Measurements from ENCODE around the gene SAMD5. TPM values are rescaled to one million over a fixed set of nuclear protein-coding genes. Genes with fewer than 3 reads are reported as not detected.

SAMD5 gene
- total and polyA plus RNA-seq, 8 donors, result 10.5 to 30.3 (median 26.0) TPM

DNA sequence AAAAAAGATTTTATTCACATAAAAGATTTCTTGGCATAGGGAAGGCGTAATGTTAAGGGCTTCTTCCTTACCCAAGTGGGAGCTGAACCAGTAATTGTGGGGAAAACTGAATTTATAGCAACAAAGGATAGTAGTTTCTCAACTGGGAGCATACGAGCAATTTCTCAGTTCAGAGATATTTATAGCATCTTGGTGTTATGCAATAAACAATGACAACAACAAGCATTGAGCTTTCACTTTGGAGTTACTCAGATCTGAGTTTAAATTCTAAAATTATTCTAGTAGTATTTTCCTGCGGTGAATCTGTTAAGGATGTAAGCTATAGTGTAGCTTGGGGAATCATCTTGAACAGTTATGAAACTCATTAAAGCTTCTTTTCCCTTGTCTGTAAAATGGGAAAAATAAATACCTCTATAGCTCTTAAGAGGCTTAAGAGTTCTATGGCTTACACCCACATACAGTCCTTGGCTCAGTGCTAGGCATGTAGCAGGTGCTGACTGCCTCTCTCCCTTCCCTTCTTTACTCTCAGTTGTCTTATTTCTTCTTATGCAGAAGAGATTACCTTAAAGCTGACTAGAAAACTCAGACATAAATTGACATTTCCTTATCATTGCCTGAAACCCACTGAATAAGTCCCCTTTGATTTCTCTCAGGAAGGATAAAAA, 58.8 kb downstream of the SAMD5 start:
- Histone ChIP-seq H3K27ac (no peak overlapping the region), H3K4me3 (no peak overlapping the region), H3K36me3 (no peaks in the 10 kb centered on the region), H3K27me3 (no peaks in the 10 kb centered on the region), H3K9me3 (no peaks in the 10 kb centered on the region), H3K4me1 (peaks cover 0 to 4% of the 10 kb centered on the region in 2 donors)
- ATAC-seq, result peak; percentile 84
- TF ChIP-seq, protein P1, sequence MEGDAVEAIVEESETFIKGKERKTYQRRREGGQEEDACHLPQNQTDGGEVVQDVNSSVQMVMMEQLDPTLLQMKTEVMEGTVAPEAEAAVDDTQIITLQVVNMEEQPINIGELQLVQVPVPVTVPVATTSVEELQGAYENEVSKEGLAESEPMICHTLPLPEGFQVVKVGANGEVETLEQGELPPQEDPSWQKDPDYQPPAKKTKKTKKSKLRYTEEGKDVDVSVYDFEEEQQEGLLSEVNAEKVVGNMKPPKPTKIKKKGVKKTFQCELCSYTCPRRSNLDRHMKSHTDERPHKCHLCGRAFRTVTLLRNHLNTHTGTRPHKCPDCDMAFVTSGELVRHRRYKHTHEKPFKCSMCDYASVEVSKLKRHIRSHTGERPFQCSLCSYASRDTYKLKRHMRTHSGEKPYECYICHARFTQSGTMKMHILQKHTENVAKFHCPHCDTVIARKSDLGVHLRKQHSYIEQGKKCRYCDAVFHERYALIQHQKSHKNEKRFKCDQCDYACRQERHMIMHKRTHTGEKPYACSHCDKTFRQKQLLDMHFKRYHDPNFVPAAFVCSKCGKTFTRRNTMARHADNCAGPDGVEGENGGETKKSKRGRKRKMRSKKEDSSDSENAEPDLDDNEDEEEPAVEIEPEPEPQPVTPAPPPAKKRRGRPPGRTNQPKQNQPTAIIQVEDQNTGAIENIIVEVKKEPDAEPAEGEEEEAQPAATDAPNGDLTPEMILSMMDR (IDR thresholded peaks at IDR 0.05), result no peak
- DNase-seq, result peak in 1 of 4 donors; percentile 36
- intact Hi-C loops (cut with DNase I), result no loop called here

DNA sequence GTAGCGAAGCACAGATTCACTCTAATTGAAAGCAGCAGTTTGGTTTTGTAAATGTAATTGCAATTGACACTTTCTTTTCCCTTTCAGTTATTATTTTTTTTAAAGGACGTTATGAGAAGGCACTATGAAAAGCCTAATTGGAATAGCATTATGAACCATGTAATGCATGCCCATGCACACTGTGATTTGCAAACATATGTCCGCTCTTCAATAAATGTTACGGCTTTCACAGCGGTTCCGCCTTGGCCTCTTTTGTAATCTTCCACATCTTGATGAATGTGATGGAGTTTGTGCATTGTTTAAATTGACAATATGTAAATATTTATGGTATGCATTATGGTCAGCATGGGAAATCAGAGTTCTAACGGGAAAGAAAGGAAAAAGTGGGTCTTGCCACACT, 61.3 kb downstream of the SAMD5 start:
- ATAC-seq, result no peak
- H3K36me3 ChIP-seq, result no peaks in the 10 kb centered on the region
- no peaks in the 10 kb centered on the region for H3K9me3 ChIP-seq
- intact Hi-C loops (cut with DNase I), result no loop called here
- H3K27ac ChIP-seq, result no peak overlapping the region
- peaks cover 0 to 4% of the 10 kb centered on the region in 2 donors for H3K4me1 ChIP-seq
- no peak overlapping the region for H3K4me3 ChIP-seq
- no peaks in the 10 kb centered on the region for H3K27me3 ChIP-seq
- TF ChIP-seq, protein P1 (IDR thresholded peaks at IDR 0.05), result no peak
- no peak for DNase-seq

DNA sequence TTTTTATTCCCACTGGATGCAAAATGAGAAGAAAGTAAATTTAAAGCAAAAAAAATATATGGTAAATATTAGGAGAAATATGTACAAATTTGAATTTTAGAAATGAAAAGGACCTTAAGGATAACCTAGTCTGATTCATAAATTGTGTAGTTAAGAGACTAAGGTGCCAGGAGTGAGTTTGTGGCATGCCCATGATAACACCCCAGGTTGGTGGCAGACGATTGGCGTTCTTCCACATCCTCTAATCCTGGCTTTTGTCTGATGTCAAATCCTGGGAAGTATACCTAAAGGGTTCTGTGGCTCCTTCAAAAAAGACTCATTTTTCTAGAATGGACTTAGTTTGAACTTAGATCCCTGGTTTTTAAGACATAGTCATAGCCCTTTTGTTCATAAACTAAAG, 62.2 kb downstream of the SAMD5 start:
- no peak for DNase-seq
- no peaks in the 10 kb centered on the region for H3K36me3 ChIP-seq
- H3K9me3 ChIP-seq, result no peaks in the 10 kb centered on the region
- no peaks in the 10 kb centered on the region for H3K27me3 ChIP-seq
- no peak overlapping the region for H3K4me3 ChIP-seq
- peaks cover 0 to 4% of the 10 kb centered on the region in 2 donors for H3K4me1 ChIP-seq
- ATAC-seq, result no peak
- no peak overlapping the region for H3K27ac ChIP-seq
- TF ChIP-seq, protein P1 (IDR thresholded peaks at IDR 0.05), result no peak
- intact Hi-C loops (cut with DNase I), result no loop called here

DNA sequence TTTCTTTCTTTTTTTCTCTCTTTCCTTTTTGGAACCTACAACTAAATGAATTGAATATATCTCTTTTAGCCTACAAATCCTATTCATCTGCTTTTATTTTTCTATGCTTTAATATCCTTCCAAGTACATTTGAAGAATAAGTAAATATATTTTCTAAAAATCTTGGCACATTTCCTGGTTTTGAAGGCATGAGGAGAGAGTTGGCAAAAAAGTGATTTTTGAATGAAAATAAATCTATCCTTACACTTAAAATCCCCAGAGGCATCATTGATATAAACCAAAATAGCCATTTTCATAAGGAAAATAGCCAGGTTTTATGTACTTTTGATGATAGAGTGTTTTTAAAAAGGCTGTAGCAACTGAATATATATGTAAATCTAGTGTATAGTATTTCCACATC, 69.0 kb downstream of the SAMD5 start:
- ATAC-seq (no peak), DNase-seq (no peak)
- intact Hi-C loops (cut with DNase I), result no loop called here
- Histone ChIP-seq H3K27ac (no peak overlapping the region), H3K4me3 (no peak overlapping the region), H3K27me3 (no peaks in the 10 kb centered on the region), H3K4me1 (no peaks in the 10 kb centered on the region), H3K36me3 (no peaks in the 10 kb centered on the region), H3K9me3 (peaks cover 0 to 2% of the 10 kb centered on the region in 2 donors)
- TF ChIP-seq, protein P1 (IDR thresholded peaks at IDR 0.05), result no peak

DNA sequence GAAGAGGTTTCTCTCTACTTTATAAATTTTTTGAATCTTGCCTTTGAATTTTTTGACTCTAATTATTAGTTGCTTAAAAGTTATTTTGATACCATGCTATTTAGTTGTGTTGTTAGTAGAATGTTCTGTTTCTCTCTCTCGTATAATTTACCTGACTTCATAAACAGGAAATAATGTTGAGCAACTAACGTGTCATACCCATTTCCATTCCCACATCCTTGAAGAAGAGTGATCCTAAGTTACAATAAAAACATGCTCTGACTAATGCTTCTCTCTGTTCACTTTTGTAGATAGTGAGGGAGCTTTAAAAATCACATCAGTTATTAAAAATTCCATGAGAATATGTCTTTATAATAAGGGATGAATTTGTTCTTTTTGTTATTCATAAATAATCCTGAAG, 69.7 kb downstream of the SAMD5 start:
- no peaks in the 10 kb centered on the region for H3K36me3 ChIP-seq
- no peaks in the 10 kb centered on the region for H3K27me3 ChIP-seq
- H3K27ac ChIP-seq, result no peak overlapping the region
- H3K4me3 ChIP-seq, result no peak overlapping the region
- intact Hi-C loops (cut with DNase I), result no loop called here
- H3K4me1 ChIP-seq, result no peaks in the 10 kb centered on the region
- ATAC-seq (no peak), DNase-seq (no peak)
- TF ChIP-seq, protein P1 (IDR thresholded peaks at IDR 0.05), result no peak
- H3K9me3 ChIP-seq, result peaks cover 0 to 2% of the 10 kb centered on the region in 2 donors

All from left lung (tissue), 10 donors.